HepG2 (cell line): ENCODE measurements around the gene VASH2. TPM values are rescaled to one million over a fixed set of nuclear protein-coding genes. Genes with fewer than 3 reads are reported as not detected.
A peak's percentile ranks its signal among the peaks of the same experiment; 100 is the strongest.

Source experiments
- BCLAF1 ChIP-seq: fragments of 450-650 bp; IDR thresholded peaks from 2 replicates; pipeline ENCODE4 v1.6.1; 2017; ENCODE audit warnings: mild to moderate bottlenecking
- EEA1 ChIP-seq: sonication (generic); formaldehyde crosslinking; IDR thresholded peaks from 2 replicates; pipeline ENCODE4 v1.5.1; 2020; ENCODE audit warnings: mild to moderate bottlenecking, missing genetic modification reagents, borderline replicate concordance
- HNF4A ChIP-seq: sonication (generic); formaldehyde crosslinking; IDR thresholded peaks from 2 replicates; pipeline ENCODE4 v1.4.0; 2020; ENCODE audit warnings: missing genetic modification reagents
- KMT2A ChIP-seq: sonication (generic); formaldehyde crosslinking; IDR thresholded peaks from 2 replicates; pipeline ENCODE4 v1.4.0; 2020; ENCODE audit warnings: missing genetic modification reagents
- LBX2 ChIP-seq: sonication (generic); formaldehyde crosslinking; IDR thresholded peaks from 2 replicates; pipeline ENCODE4 v1.5.0; 2020; ENCODE audit warnings: missing genetic modification reagents, mild to moderate bottlenecking, borderline replicate concordance
- MXD3 ChIP-seq: IDR thresholded peaks from 2 replicates; pipeline ENCODE4 v1.6.1; 2016; ENCODE audit warnings: mild to moderate bottlenecking, missing biosample characterization, missing genetic modification reagents
- PATZ1 ChIP-seq: sonication (generic); formaldehyde crosslinking; IDR thresholded peaks from 2 replicates; pipeline ENCODE4 v1.4.0; 2020; ENCODE audit warnings: missing genetic modification reagents
- PBX2 ChIP-seq: IDR thresholded peaks from 2 replicates; pipeline ENCODE4 v1.6.1; 2016; ENCODE audit warnings: control low read depth
- PPARG ChIP-seq: conservative IDR thresholded peaks from 2 replicates; pipeline ENCODE4 v1.6.1; 2016; ENCODE audit warnings: missing biosample characterization, missing genetic modification reagents
- PREB ChIP-seq: sonication (generic); formaldehyde crosslinking; IDR thresholded peaks from 2 replicates; pipeline ENCODE4 v1.4.0; 2020; ENCODE audit warnings: missing genetic modification reagents
- TCF7L2 ChIP-seq: IDR thresholded peaks from 2 replicates; pipeline ENCODE4 v1.6.1; 2011; ENCODE audit warnings: mild to moderate bottlenecking, low read depth, low read length, moderate library complexity
- ZBTB38 ChIP-seq: sonication (generic); formaldehyde crosslinking; IDR thresholded peaks from 2 replicates; pipeline ENCODE4 v1.5.1; 2020; ENCODE audit warnings: mild to moderate bottlenecking, missing genetic modification reagents
- ZFY ChIP-seq: sonication (generic); formaldehyde crosslinking; IDR thresholded peaks from 2 replicates; pipeline ENCODE4 v1.4.0; 2020; ENCODE audit warnings: missing genetic modification reagents
- ZKSCAN8 ChIP-seq: IDR thresholded peaks from 2 replicates; pipeline ENCODE4 v1.6.1; 2016; ENCODE audit warnings: borderline replicate concordance, missing genetic modification reagents, missing compliant biosample characterization
- ZNF414 ChIP-seq: sonication (generic); formaldehyde crosslinking; IDR thresholded peaks from 2 replicates; pipeline ENCODE4 v1.5.0; 2020; ENCODE audit warnings: missing genetic modification reagents
- ZNF512 ChIP-seq: sonication (generic); formaldehyde crosslinking; IDR thresholded peaks from 2 replicates; pipeline ENCODE4 v1.4.0; 2020; ENCODE audit warnings: mild to moderate bottlenecking, missing genetic modification reagents
- ZNF598 ChIP-seq: sonication (generic); formaldehyde crosslinking; IDR thresholded peaks from 2 replicates; pipeline ENCODE4 v1.5.1; 2020; ENCODE audit warnings: mild to moderate bottlenecking, missing genetic modification reagents, borderline replicate concordance
- ZNF678 ChIP-seq: sonication (generic); formaldehyde crosslinking; IDR thresholded peaks from 2 replicates; pipeline ENCODE4 v1.4.0; 2020; ENCODE audit warnings: mild to moderate bottlenecking, missing genetic modification reagents
- ZSCAN12 ChIP-seq: sonication (generic); formaldehyde crosslinking; IDR thresholded peaks from 2 replicates; pipeline ENCODE4 v1.9.0; 2021; ENCODE audit warnings: mild to moderate bottlenecking, missing genetic modification reagents
- polyA plus RNA-seq, 8 experiments: library from polyadenylated mRNA; depleted of rRNA in 3 of 8; stranded (reverse) in 7 of 8; unstranded in 1 of 8; fragments of >200 nt; fragmentation: Illumina TruSeq in 4 of 8; extraction: Trizol in 4 of 8; gene quantifications; 2 replicates each; pipeline versions ENCODE4 v1.2.1 to v1.2.3, GENCODE V29; 2011 to 2016; ENCODE audit warnings: low read depth in 4 of 8, missing spikeins in 1 of 8, mixed read lengths in 1 of 8; ENCODE audit not compliant: insufficient read depth in 1 of 8
- total RNA-seq, 5 experiments: library from RNA; depleted of rRNA; stranded (reverse); fragments of >200 nt; fragmentation: Illumina TruSeq; extraction: Trizol; gene quantifications; 2 replicates each; pipeline ENCODE4 v1.2.3, GENCODE V29; 2016; ENCODE audit warnings: low read depth in 1 of 5

Gene VASH2
- total and polyA plus RNA-seq, 2 of the 13 experiments (the other 11 are each of a cell fraction or from before 2014, with no cell fraction given) = 0.44 to 1.00 TPM

GRCh38 chr1:212930986-212931678 lies 19.2 kb upstream of the VASH2 start (continued):
- no peak for TF ChIP-seq ZNF678 (CRISPR knock-in tag)
- no peak for TF ChIP-seq ZBTB38
- no peak for TF ChIP-seq ZSCAN12 (CRISPR knock-in tag)
- TF ChIP-seq EEA1 (CRISPR knock-in tag) = no peak
- TF ChIP-seq MXD3 (CRISPR knock-in tag) = no peak
- TF ChIP-seq ZFY (CRISPR knock-in tag) = peak; percentile 45; the same call in 1 of the 2 replicates
- no peak for TF ChIP-seq ZNF598
- no peak for TF ChIP-seq ZNF512 (CRISPR knock-in tag)
- TF ChIP-seq PREB = no peak
- no peak for TF ChIP-seq PBX2 (CRISPR knock-in tag)
- TF ChIP-seq PPARG (CRISPR knock-in tag) = 0 out of 2 replicates have a peak, but pooled peaks have one; percentile 21
- no peak for TF ChIP-seq TCF7L2
- no peak for TF ChIP-seq LBX2 (CRISPR knock-in tag)
- peak; percentile 90 for TF ChIP-seq HNF4A
- TF ChIP-seq ZNF414 (CRISPR knock-in tag) = no peak
- no peak for TF ChIP-seq ZKSCAN8 (CRISPR knock-in tag)
- TF ChIP-seq PATZ1 (CRISPR knock-in tag) = no peak
- no peak for TF ChIP-seq KMT2A (CRISPR knock-in tag)
- TF ChIP-seq BCLAF1 = no peak
